Measurements from ENCODE around the gene SAC3D1.

The SAC3D1 gene

GRCh38 chr11:65064847-65065240, 23.8 kb downstream of the SAC3D1 start:
- no peak overlapping the region for H3K4me3 ChIP-seq (ENCODE audit: control insufficient read depth, low read depth, low read length)
- no peak for TF ChIP-seq CTCF (conservative IDR thresholded peaks at IDR 0.05; ENCODE audit: control insufficient read depth, insufficient read depth, low read depth, low read length)
- no peak for DNase-seq (ENCODE audit: low read depth)

GRCh38 chr11:65065851-65066250, 24.8 kb downstream of the SAC3D1 start:
- TF ChIP-seq CTCF (conservative IDR thresholded peaks at IDR 0.05; ENCODE audit: control insufficient read depth, insufficient read depth, low read depth, low read length) = no peak
- H3K4me3 ChIP-seq (ENCODE audit: control insufficient read depth, low read depth, low read length) = no peak overlapping the region
- no peak for DNase-seq (ENCODE audit: low read depth)

- no peak overlapping the region for H3K4me3 ChIP-seq (ENCODE audit: control insufficient read depth, low read depth, low read length)
Observed at GRCh38 chr11:65066315-65066714, 25.3 kb downstream of the SAC3D1 start.

GRCh38 chr11:65066805-65067291, 25.8 kb downstream of the SAC3D1 start:
- DNase-seq (ENCODE audit: low read depth) = no peak
- TF ChIP-seq CTCF (conservative IDR thresholded peaks at IDR 0.05; ENCODE audit: control insufficient read depth, insufficient read depth, low read depth, low read length) = no peak
- H3K4me3 ChIP-seq (ENCODE audit: control insufficient read depth, low read depth, low read length) = no peak overlapping the region

More at GRCh38 chr11:65066315-65066714, 25.3 kb downstream of the SAC3D1 start:
- no peak for TF ChIP-seq CTCF (conservative IDR thresholded peaks at IDR 0.05; ENCODE audit: control insufficient read depth, insufficient read depth, low read depth, low read length)
- DNase-seq (ENCODE audit: low read depth) = no peak

GRCh38 chr11:65067446-65067845, 26.4 kb downstream of the SAC3D1 start:
- no peak for TF ChIP-seq CTCF (conservative IDR thresholded peaks at IDR 0.05; ENCODE audit: control insufficient read depth, insufficient read depth, low read depth, low read length)
- no peak overlapping the region for H3K4me3 ChIP-seq (ENCODE audit: control insufficient read depth, low read depth, low read length)
- no peak for DNase-seq (ENCODE audit: low read depth)

GRCh38 chr11:65069217-65069616, 28.2 kb downstream of the SAC3D1 start:
- DNase-seq (ENCODE audit: low read depth) = no peak
- no peak overlapping the region for H3K4me3 ChIP-seq (ENCODE audit: control insufficient read depth, low read depth, low read length)
- no peak for TF ChIP-seq CTCF (conservative IDR thresholded peaks at IDR 0.05; ENCODE audit: control insufficient read depth, insufficient read depth, low read depth, low read length)
